Immature natural killer cell (primary cell): ENCODE data around the gene RSPH9. TPM values are rescaled to one million over a fixed set of nuclear protein-coding genes. Genes with fewer than 3 reads are reported as not detected.
"Not testable (repeated sequence)": the region's sequence is repeated elsewhere in the genome, so short reads cannot be mapped to it uniquely, and the experiment has no call there.

ENCODE experiments used
- DNase-seq, 3 donors: peaks; one replicate each; pipeline ENCODE4 v3.0.0; 2022; ENCODE audit warnings: mixed read lengths in 1 of 3
- H3K27ac Mint-ChIP-seq, 6 donors: one replicate each; pipeline ENCODE4 v1.8.0; 2020; ENCODE audit warnings: mixed read lengths in 6 of 6, mild to moderate bottlenecking in 5 of 6, inconsistent platforms in 4 of 6, moderate library complexity in 3 of 6
- H3K27me3 Mint-ChIP-seq, 3 donors: one replicate each; pipeline ENCODE4 v1.8.0; 2020 to 2021; ENCODE audit warnings: low read depth in 3 of 3, mild to moderate bottlenecking in 3 of 3, mixed read lengths in 3 of 3, moderate library complexity in 3 of 3, inconsistent platforms in 1 of 3
- H3K36me3 Mint-ChIP-seq, 3 donors: one replicate each; pipeline ENCODE4 v1.8.0; 2020; ENCODE audit warnings: mixed read lengths in 3 of 3, inconsistent platforms in 2 of 3, mild to moderate bottlenecking in 2 of 3
- H3K4me1 Mint-ChIP-seq, 2 donors: one replicate each; pipeline ENCODE4 v1.8.0; 2020; ENCODE audit warnings: inconsistent platforms in 2 of 2, mild to moderate bottlenecking in 2 of 2, mixed read lengths in 2 of 2, moderate library complexity in 1 of 2
- H3K4me3 Mint-ChIP-seq, 5 donors: one replicate each; pipeline ENCODE4 v1.8.0; 2020; ENCODE audit warnings: mild to moderate bottlenecking in 5 of 5, mixed read lengths in 5 of 5, inconsistent platforms in 3 of 5, moderate library complexity in 3 of 5
- H3K9me3 Mint-ChIP-seq, 6 donors: one replicate each; pipeline ENCODE4 v1.8.0; 2020; ENCODE audit warnings: mild to moderate bottlenecking in 6 of 6, mixed read lengths in 6 of 6, inconsistent platforms in 4 of 6, moderate library complexity in 3 of 6
- polyA plus RNA-seq, 3 donors: library from polyadenylated mRNA; unstranded; fragments of 300-500 nt; fragmentation: Illumina TruSeq; gene quantifications; one replicate each; pipeline ENCODE4 v1.2.3, GENCODE V29; 2021

The RSPH9 gene
- polyA plus RNA-seq, 3 donors from 2014 or later, result 0.55 to 0.86 (median 0.76) TPM

DNA sequence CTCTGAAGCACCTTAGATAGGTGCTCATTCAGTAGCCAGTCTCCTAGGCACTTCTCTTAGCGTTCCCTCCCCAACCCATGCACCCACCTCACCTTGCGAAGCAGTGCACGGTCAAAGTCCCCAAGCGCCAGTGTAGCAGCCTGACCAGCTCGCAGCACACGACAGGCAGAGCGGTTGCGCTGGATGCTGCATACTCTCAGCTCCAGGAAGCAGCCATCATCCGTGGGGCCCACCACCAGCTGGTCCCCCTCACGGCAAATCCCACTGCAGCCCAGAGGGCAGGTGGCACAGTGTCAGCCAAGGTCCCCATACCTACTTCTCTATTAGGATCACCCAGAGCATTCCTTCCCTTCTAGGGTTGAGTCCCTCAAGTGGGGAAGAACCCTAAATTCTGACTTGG, 22.3 kb upstream of the RSPH9 start:
- H3K9me3 Mint-ChIP-seq, result no peaks in the 10 kb centered on the region
- no peaks in the 10 kb centered on the region for H3K27me3 Mint-ChIP-seq
- H3K4me1 Mint-ChIP-seq, result peaks cover 12 to 18% of the 10 kb centered on the region in 2 donors
- peaks cover 12 to 19% (median 13%) of the 10 kb centered on the region in 3 donors for H3K36me3 Mint-ChIP-seq
- no peak for DNase-seq
- no peak overlapping the region for H3K4me3 Mint-ChIP-seq
- peak overlapping the region in 1 of 6 donors; percentile 31 for H3K27ac Mint-ChIP-seq

DNA sequence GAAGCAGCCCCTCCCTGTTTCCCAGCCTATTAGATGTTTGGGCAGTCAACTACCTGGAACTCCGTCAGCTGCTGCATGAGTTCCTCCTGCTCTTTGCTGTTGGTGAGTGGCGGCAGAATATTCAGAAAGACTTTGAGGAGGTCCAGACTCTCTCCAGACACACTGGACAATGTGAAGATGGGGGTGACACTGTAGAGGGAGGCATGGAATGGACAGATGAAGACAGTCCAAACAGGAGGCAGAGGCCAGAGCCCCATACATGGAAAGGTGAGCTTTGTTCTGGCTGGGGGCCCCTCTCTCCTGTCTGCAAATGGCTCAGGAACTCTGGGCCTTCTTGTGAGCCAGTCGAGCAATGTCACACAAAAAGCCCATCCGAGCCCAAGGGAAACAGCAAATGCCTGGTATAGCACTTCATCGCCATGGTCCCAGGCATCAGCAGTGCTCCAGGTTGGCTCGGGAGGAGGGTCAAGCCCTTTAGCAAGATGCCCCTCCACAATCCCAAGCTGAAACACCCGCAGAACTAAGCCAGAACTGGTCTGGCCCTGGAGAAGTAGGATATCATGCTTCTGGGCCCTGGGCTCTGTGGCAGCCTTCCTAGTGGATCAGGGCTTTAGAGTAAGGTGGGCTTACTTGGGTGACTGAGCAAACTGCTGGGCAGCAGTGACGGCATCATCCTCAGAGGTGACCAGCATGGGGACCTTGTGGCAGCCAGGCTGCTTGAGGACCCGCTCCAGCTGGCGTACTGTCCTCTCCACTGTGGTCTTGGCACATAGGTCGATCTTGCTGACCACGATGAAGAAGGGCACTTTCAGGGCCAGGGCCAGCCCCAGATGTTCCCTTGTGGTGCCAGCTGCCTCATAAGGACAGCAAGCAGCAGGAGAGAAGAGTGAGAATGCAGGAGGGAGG, 20.7 kb upstream of the RSPH9 start:
- no peak for DNase-seq
- H3K27ac Mint-ChIP-seq, result peak overlapping the region in 1 of 6 donors; percentile 25
- H3K9me3 Mint-ChIP-seq, result no peaks in the 10 kb centered on the region
- H3K36me3 Mint-ChIP-seq, result peaks cover 12 to 19% (median 13%) of the 10 kb centered on the region in 3 donors
- H3K27me3 Mint-ChIP-seq, result peaks cover 0 to 3% (median 3%) of the 10 kb centered on the region in 3 donors
- peaks cover 21 to 31% of the 10 kb centered on the region in 2 donors for H3K4me1 Mint-ChIP-seq
- no peak overlapping the region for H3K4me3 Mint-ChIP-seq

GRCh38 chr6:43624786-43625288, 20.0 kb upstream of the RSPH9 start:
- H3K9me3 Mint-ChIP-seq, result no peaks in the 10 kb centered on the region
- H3K27me3 Mint-ChIP-seq, result peaks cover 3 to 6% (median 3%) of the 10 kb centered on the region in 3 donors
- peaks cover 12 to 19% (median 13%) of the 10 kb centered on the region in 3 donors for H3K36me3 Mint-ChIP-seq
- peak overlapping the region in 1 of 6 donors; percentile 25 for H3K27ac Mint-ChIP-seq
- peaks cover 25 to 38% of the 10 kb centered on the region in 2 donors for H3K4me1 Mint-ChIP-seq
- no peak for DNase-seq
- no peak overlapping the region for H3K4me3 Mint-ChIP-seq

DNA sequence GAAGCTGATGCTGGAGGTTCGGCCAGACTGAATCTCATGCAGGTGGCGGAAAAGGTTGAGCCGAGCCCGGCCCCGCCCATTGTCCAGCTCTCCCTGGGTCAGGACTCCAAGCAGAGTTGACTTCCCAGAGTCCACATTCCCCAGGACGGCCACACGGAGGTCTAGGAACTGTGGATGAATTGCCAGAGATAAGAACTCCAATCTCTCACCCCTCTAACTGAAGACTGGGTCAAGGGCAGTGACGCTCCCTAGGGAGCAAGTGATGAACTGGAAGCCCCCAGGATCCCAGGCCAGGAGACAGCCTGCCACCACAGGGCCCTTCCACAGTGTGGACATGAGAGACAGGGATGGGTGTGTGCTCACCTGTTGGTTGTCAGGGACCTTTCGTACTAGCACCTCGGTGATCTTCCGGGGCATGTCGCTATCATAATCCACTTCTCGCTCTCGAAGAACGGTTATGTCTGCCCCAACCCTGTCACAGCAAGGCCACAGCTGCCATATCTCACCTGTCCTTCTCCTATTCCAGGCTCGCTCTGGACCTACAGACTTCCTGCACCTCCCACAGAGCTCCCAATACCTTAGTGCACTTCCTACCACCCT, 19.3 kb upstream of the RSPH9 start:
- Mint-ChIP-seq H3K27ac (peak overlapping the region in 1 of 6 donors; percentile 76), H3K27me3 (peaks cover 3 to 8% (median 3%) of the 10 kb centered on the region in 3 donors), H3K9me3 (no peaks in the 10 kb centered on the region), H3K4me1 (peaks cover 30 to 43% of the 10 kb centered on the region in 2 donors), H3K4me3 (no peak overlapping the region), H3K36me3 (peaks cover 12 to 19% (median 13%) of the 10 kb centered on the region in 3 donors)
- no peak for DNase-seq

DNA sequence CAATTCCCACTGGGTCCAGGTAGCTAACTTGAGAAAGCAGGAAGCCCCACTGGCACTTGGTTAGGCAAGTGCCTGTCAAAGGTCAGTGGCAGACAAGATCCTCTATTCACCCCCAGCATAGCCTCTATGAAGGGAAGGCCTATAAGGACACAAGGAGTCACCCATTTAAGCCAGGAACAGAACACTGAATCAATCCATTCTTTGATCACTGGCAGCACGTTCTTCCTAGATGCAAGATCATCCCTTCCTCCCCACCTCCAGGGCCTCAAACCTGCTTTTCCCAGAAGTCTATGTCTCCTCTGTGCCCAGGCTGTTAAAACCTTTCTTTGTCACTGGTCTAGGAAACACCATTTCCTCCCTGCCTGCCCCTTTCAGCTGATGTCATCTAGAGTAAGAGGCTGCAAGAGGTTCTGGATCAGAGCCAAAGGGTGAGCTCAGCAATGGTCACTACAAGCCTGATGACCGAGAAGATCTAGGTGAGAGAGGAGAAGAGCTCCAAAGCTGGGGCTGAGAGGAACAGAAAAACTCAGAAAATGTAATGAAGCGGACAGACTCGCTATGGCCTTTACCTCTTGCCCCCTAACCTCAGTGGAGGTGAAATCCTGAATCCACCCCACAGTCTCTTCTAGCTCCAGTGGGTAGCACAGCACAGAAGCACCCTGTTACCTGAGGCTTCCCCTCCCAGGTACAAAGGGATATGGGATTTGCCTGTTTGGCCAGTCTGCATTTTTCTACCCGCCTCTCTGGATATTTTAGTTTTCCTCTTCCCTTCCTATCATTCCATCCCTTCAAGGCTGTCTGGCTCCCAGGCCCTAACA, 17.6 kb upstream of the RSPH9 start:
- Mint-ChIP-seq H3K36me3 (peaks cover 8 to 16% (median 11%) of the 10 kb centered on the region in 3 donors), H3K4me3 (peak overlapping the region; percentile 58 to 70 (median 67)), H3K4me1 (peaks cover 31 to 43% of the 10 kb centered on the region in 2 donors), H3K27ac (peak overlapping the region; percentile 13 to 83 (median 68)), H3K27me3 (peaks cover 3 to 8% (median 3%) of the 10 kb centered on the region in 3 donors), H3K9me3 (no peaks in the 10 kb centered on the region)
- DNase-seq, result no peak

DNA sequence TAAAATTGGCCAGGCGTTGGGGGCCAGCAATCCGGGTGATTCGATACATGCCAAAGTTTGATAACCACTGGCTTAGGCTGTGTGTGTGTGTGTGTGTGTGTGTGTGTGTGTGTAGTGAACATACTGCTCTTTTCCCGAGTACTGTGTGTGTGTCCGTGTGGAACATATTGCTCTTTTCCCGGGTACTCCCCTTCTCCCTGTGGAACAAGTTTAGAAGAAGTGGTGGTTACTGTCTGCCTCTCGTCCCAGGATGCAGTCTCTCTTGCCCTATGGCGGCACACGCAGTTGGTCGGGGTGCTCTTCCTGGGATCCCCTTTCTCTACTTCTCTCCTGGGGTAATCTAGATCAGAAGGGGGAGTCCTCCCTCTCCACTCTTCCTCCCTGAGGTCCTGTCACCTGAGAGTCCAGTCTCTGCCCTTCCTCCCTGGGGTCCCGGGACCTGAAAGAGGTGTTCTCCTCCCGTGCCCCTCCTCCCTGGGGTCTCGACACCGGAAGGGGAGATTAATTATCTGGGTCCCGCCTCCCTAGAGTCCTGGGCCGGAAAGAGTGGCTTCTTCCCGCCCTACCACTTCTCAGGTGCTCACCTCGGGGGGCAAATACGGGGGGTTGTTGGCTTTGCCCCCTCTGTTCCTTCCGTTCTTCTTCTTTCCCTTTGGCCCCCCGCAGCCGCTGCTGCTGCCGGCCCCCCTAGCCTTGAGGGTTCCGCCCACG, 16.3 kb upstream of the RSPH9 start:
- peak in 2 of 3 donors; percentile 39 to 48 for DNase-seq
- Mint-ChIP-seq H3K27me3 (peaks cover 3 to 8% (median 3%) of the 10 kb centered on the region in 3 donors), H3K27ac (peak overlapping the region; percentile 88 to 97 (median 93)), H3K4me1 (peaks cover 31 to 43% of the 10 kb centered on the region in 2 donors), H3K36me3 (peaks cover 5 to 9% (median 7%) of the 10 kb centered on the region in 3 donors), H3K4me3 (peak overlapping the region; percentile 99 to 100 (median 99)), H3K9me3 (no peaks in the 10 kb centered on the region)

DNA sequence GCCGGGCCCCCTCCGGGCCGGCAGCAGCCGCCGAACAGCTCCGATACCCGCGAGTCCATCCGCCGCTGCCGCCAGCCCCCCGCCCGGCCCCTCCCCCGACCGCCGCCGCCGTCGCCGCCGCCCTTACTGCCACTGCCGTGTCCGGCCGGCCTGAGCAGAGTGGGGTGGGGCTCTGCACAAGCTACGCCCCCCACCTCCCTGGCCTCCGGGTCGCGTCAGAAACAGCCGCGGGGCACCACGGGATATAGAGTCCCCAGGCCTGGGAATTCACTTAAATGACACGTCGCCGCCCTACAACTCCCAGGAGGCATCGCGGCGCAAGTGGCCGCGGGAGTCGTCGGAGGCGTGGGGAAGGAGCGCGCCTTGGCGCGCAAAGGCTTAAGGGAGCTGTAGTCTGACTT, 15.7 kb upstream of the RSPH9 start, which contains the start of gene GTPBP2:
Gene GTPBP2 (minus strand): TSS at position 161 of the 401 bp plus-strand sequence. CDS start 102 bp downstream, at position 59.
- peak; percentile 93 to 95 (median 94) for DNase-seq
- Mint-ChIP-seq H3K4me3 (peak within 1 kb of the TSS; percentile 99 to 100 (median 99)), H3K36me3 (peaks cover 0 to 7% (median 6%) of the 10 kb centered on the region in 3 donors), H3K9me3 (no peaks in the 10 kb centered on the region), H3K27ac (peak within 1 kb of the TSS; percentile 88 to 97 (median 96)), H3K27me3 (peaks cover 3 to 8% (median 3%) of the 10 kb centered on the region in 3 donors), H3K4me1 (peaks cover 29 to 43% of the 10 kb centered on the region in 2 donors)

DNA sequence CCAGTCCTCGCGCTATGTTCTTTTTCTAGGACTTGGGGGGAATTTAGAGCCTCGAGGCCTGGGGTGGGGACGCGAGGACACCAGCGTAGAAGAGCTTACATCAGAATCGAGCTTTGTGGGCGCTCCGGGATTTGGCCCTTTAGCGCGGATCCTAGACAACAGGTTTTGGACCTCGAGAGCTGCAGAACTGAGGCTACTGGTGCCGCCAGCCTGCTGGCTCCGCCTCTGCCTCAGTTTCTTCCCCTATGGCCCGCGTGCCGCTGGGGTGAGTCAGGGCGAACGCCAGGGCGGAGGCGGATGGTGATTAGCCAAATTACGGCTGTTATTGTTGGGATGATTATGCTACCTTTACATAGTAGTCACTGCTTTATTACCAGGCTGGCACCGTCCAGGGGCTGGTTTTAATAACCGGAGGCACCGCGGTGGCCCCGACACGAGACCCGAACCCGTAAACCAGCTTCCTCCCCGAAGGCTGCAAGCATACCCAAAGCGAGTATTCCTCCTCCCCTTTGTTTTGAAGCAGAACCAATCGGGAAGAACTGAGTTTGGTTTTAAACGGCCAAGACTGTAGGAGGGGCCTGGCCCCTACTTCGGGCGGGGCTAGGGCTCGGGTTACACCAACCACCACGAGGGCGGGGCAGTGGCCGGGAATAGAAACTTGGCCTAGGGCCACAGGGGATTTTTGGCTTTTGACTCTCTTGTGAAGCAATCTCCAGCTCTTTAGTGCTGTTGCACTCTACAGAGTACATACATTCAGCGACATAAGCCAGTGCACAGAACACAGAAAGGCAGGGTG, 15.1 kb upstream of the RSPH9 start:
- peak; percentile 79 to 80 (median 80) for DNase-seq
- peaks cover 31 to 44% of the 10 kb centered on the region in 2 donors for H3K4me1 Mint-ChIP-seq
- peak overlapping the region; percentile 99 to 100 (median 99) for H3K4me3 Mint-ChIP-seq
- peaks cover 0 to 6% (median 4%) of the 10 kb centered on the region in 3 donors for H3K36me3 Mint-ChIP-seq
- no peaks in the 10 kb centered on the region for H3K9me3 Mint-ChIP-seq
- H3K27me3 Mint-ChIP-seq, result peaks cover 3 to 8% (median 3%) of the 10 kb centered on the region in 3 donors
- H3K27ac Mint-ChIP-seq, result peak overlapping the region; percentile 88 to 97 (median 96)

GRCh38 chr6:43630980-43631619, 13.7 kb upstream of the RSPH9 start:
- Mint-ChIP-seq H3K9me3 (no peaks in the 10 kb centered on the region), H3K27ac (peak overlapping the region in 5 of 6 donors; percentile 44 to 62 (median 58))

GRCh38 chr6:43633002-43633401, 11.8 kb upstream of the RSPH9 start:
- DNase-seq, H3K9me3 Mint-ChIP-seq, H3K4me3 Mint-ChIP-seq, H3K36me3 Mint-ChIP-seq, H3K27ac Mint-ChIP-seq: not testable (repeated sequence)
- H3K27me3 Mint-ChIP-seq, result peaks cover 12 to 17% (median 16%) of the 10 kb centered on the region in 3 donors
- peaks cover 43 to 50% of the 10 kb centered on the region in 2 donors for H3K4me1 Mint-ChIP-seq

More at GRCh38 chr6:43630980-43631619, 13.7 kb upstream of the RSPH9 start:
- Mint-ChIP-seq H3K4me1 (peaks cover 45 to 54% of the 10 kb centered on the region in 2 donors), H3K4me3 (peak overlapping the region; percentile 17 to 50 (median 38)), H3K27me3 (peaks cover 10 to 16% (median 13%) of the 10 kb centered on the region in 3 donors), H3K36me3 (no peaks in the 10 kb centered on the region)
- no peak for DNase-seq

DNA sequence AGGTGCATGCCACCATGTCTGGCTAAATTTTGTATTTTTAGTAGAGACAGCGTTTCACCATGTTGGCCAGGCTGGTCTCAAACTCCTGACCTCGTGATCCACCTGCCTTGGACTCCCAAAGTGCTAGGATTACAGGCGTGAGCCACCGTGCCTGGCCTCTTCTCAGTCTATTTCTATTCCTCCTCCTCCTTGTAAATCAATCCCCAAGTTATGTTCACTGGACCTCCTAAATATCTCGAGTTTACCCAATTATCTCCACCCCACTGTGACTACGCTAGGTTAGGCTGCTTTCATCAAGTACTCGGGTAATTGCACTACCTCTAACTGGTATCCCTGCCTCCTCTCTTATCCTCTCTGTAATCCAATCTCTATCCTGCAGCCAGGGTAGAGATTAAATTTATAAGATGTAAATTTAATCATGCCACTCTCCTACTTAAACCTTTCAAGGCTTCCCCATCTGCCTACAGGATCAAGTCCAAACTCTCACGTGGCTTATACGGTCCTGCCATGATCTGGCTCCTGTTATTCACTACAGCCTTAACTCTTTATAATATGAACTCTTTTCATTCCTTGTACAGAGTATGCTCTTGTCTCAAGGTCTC, 10.0 kb upstream of the RSPH9 start:
- Mint-ChIP-seq H3K27ac (peak overlapping the region; percentile 90 to 97 (median 95)), H3K4me3 (peak overlapping the region; percentile 96 to 100 (median 99)), H3K27me3 (peaks cover 10 to 14% (median 10%) of the 10 kb centered on the region in 3 donors), H3K36me3 (peaks cover 4 to 10% (median 6%) of the 10 kb centered on the region in 3 donors), H3K9me3 (no peaks in the 10 kb centered on the region), H3K4me1 (peaks cover 46 to 50% of the 10 kb centered on the region in 2 donors)
- DNase-seq, result no peak
